Measurements from ENCODE around the gene NKAIN1.

- TF ChIP-seq CTCF (IDR thresholded peaks at IDR 0.05 in 2 of 3, conservative IDR thresholded peaks at IDR 0.05 in 1 of 3; ENCODE audit: borderline replicate concordance in 1 of 3, insufficient read depth in 1 of 3, low read depth in 2 of 3, low read length in 2 of 3) (no peak), SP1 (IDR thresholded peaks at IDR 0.05; ENCODE audit: low read depth) (no peak), POLR2A (IDR thresholded peaks at IDR 0.05; ENCODE audit: borderline replicate concordance, extremely low read depth, insufficient read depth, insufficient read length) (no peak), RAD21 (IDR thresholded peaks at IDR 0.05; ENCODE audit: low read depth) (no peak), JUND (IDR thresholded peaks at IDR 0.05) (no peak), SIN3A (IDR thresholded peaks at IDR 0.05; ENCODE audit: low read depth) (no peak), EZH2 (IDR thresholded peaks at IDR 0.05) (no peak)
- TF ChIP-seq, protein P1, sequence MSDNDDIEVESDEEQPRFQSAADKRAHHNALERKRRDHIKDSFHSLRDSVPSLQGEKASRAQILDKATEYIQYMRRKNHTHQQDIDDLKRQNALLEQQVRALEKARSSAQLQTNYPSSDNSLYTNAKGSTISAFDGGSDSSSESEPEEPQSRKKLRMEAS (IDR thresholded peaks at IDR 0.05): no peak
Measured at GRCh38 chr1:31133368-31133767, 106.3 kb downstream of the NKAIN1 start.
